Right cardiac atrium (tissue), 5 donors: ENCODE data around the gene GINS1. TPM values are rescaled to one million over a fixed set of nuclear protein-coding genes. Genes with fewer than 3 reads are reported as not detected.
A peak's percentile ranks its signal among the peaks of the same experiment; 100 is the strongest.

Experiments used
- ATAC-seq, 2 donors: fragments of 200-7000 bp; cut with Tn5 transposase; one replicate each; pipeline versions ENCODE4 v1.8.0 to v1.9.1; 2020; ENCODE audit warnings: moderate library complexity in 2 of 2, mild to moderate bottlenecking in 1 of 2
- DNase-seq, 3 donors: peaks; one replicate each; pipeline ENCODE4 v3.0.0-alpha.2; 2020
- H3K27ac ChIP-seq: one replicate; pipeline ENCODE4 v1.5.1; 2013; ENCODE audit warnings: mild to moderate bottlenecking, low read length, control low read depth, moderate library complexity
- H3K27me3 ChIP-seq: one replicate; pipeline ENCODE4 v1.6.1; 2013; ENCODE audit not compliant: control insufficient read depth, insufficient read depth
- H3K4me1 ChIP-seq: one replicate; pipeline ENCODE4 v1.6.1; 2013; ENCODE audit warnings: low read length; ENCODE audit not compliant: control insufficient read depth, insufficient read depth
- H3K4me3 ChIP-seq: one replicate; pipeline ENCODE4 v1.5.1; 2013; ENCODE audit warnings: low read length, control low read depth
- H3K9me3 ChIP-seq: one replicate; pipeline ENCODE4 v1.6.1; 2013; ENCODE audit warnings: low read length; ENCODE audit not compliant: control insufficient read depth
- WGBS: extraction: QIAGEN DNeasy Blood & Tissue Kit; methylation state at CpG from one replicate; pipeline ENCODE4 v1.1.7; 2013; 5-methylcytosine and 5-hydroxymethylcytosine counted together
- intact Hi-C, 4 donors: fragments of 100-400 bp; cut with DNase I; formaldehyde crosslinking; loops; one replicate each; pipeline versions ENCODE4 v1.11.0 to v1.14.0; 2022 to 2023
- polyA plus RNA-seq: library from polyadenylated mRNA; stranded (reverse); fragments of 200-250 nt; gene quantifications from one replicate; pipeline ENCODE4 v1.2.3, GENCODE V29; 2013
- total RNA-seq, 4 donors: library from RNA; stranded (reverse); fragmentation: NEBNext Ultra II Directional; extraction: Animal tissue kit (Norgen Biotek cat#: 25700); gene quantifications; one replicate each; pipeline ENCODE4 v1.2.1, GENCODE V29; 2021
- donor health status: healthy with polysubstance abuse.
- donor health status: DM: no; HTN: yes; CAD: no.
- donor health status: DM: no; HTN: no; CAD: no.
- donor health status: DM: no; HTN: yes; CAD: no; lungs with severe emphysema.
- donor health status: DM: yes; HTN: yes; CAD: no.

The GINS1 gene
- total and polyA plus RNA-seq, 5 donors: 0.45 to 0.85 (median 0.54) TPM

GRCh38 chr20:25485872-25486271, 78.4 kb downstream of the GINS1 start:
- Histone ChIP-seq H3K9me3 (no peaks in the 10 kb centered on the region), H3K4me1 (no peaks in the 10 kb centered on the region), H3K27me3 (no peaks in the 10 kb centered on the region), H3K4me3 (no peak overlapping the region), H3K27ac (no peak overlapping the region)
- intact Hi-C loops: no loop called here
- WGBS: 60% methylated on average over 2 of the region's 2 CpGs
- DNase-seq (no peak), ATAC-seq (no peak)

GRCh38 chr20:25486377-25486776, 78.9 kb downstream of the GINS1 start:
- 42% methylated on average over 9 of the region's 9 CpGs for WGBS
- peak; percentile 44 to 47 for ATAC-seq
- H3K4me1 ChIP-seq: no peaks in the 10 kb centered on the region
- intact Hi-C loops: no loop called here
- DNase-seq: peak in 2 of 3 donors; percentile 67 to 72
- H3K27ac ChIP-seq: no peak overlapping the region
- H3K9me3 ChIP-seq: no peaks in the 10 kb centered on the region
- H3K27me3 ChIP-seq: no peaks in the 10 kb centered on the region
- H3K4me3 ChIP-seq: no peak overlapping the region

GRCh38 chr20:25487306-25487705, 79.8 kb downstream of the GINS1 start:
- Histone ChIP-seq H3K27ac (no peak overlapping the region), H3K4me1 (no peaks in the 10 kb centered on the region), H3K9me3 (no peaks in the 10 kb centered on the region), H3K27me3 (no peaks in the 10 kb centered on the region), H3K4me3 (no peak overlapping the region)
- no peak for DNase-seq
- WGBS: 49% methylated on average over 2 of the region's 2 CpGs
- ATAC-seq: no peak
- intact Hi-C loops: no loop called here

- Histone ChIP-seq H3K4me3 (no peak overlapping the region), H3K9me3 (no peaks in the 10 kb centered on the region), H3K27ac (no peak overlapping the region), H3K4me1 (no peaks in the 10 kb centered on the region), H3K27me3 (no peaks in the 10 kb centered on the region)
- peak in 1 of 3 donors; percentile 11 for DNase-seq
- 98% methylated on average over 11 of the region's 11 CpGs for WGBS
- no peak for ATAC-seq
- intact Hi-C loops: no loop called here
Measured at GRCh38 chr20:25487975-25488374, 80.5 kb downstream of the GINS1 start.

- intact Hi-C loops: no loop called here
- Histone ChIP-seq H3K4me1 (no peaks in the 10 kb centered on the region), H3K27ac (no peak overlapping the region), H3K9me3 (no peaks in the 10 kb centered on the region), H3K27me3 (no peaks in the 10 kb centered on the region), H3K4me3 (no peak overlapping the region)
- ATAC-seq: no peak
- 93% methylated on average over 15 of the region's 15 CpGs for WGBS
- no peak for DNase-seq
Measured at GRCh38 chr20:25489221-25489871, 81.9 kb downstream of the GINS1 start.

GRCh38 chr20:25490656-25491445, 83.4 kb downstream of the GINS1 start:
- ATAC-seq (no peak), DNase-seq (peak in 1 of 3 donors; percentile 30)
- intact Hi-C loops: no loop called here
- no peak overlapping the region for H3K4me3 ChIP-seq
- H3K4me1 ChIP-seq: no peaks in the 10 kb centered on the region
- 91% methylated on average over 15 of the region's 15 CpGs for WGBS
- H3K27ac ChIP-seq: no peak overlapping the region
- H3K27me3 ChIP-seq: no peaks in the 10 kb centered on the region
- H3K9me3 ChIP-seq: no peaks in the 10 kb centered on the region

GRCh38 chr20:25491446-25492038, 84.1 kb downstream of the GINS1 start:
- Histone ChIP-seq H3K27ac (no peak overlapping the region), H3K27me3 (no peaks in the 10 kb centered on the region), H3K9me3 (no peaks in the 10 kb centered on the region), H3K4me3 (no peak overlapping the region), H3K4me1 (no peaks in the 10 kb centered on the region)
- ATAC-seq: no peak
- no peak for DNase-seq
- intact Hi-C loops: no loop called here
- WGBS: 80% methylated on average over 12 of the region's 12 CpGs

GRCh38 chr20:25493137-25493536, 85.7 kb downstream of the GINS1 start:
- H3K9me3 ChIP-seq: no peaks in the 10 kb centered on the region
- WGBS: 92% methylated on average over 10 of the region's 10 CpGs
- ATAC-seq (no peak), DNase-seq (peak in 1 of 3 donors; percentile 4)
- H3K4me1 ChIP-seq: no peaks in the 10 kb centered on the region
- no peak overlapping the region for H3K27ac ChIP-seq
- intact Hi-C loops: no loop called here
- no peak overlapping the region for H3K4me3 ChIP-seq
- H3K27me3 ChIP-seq: no peaks in the 10 kb centered on the region

GRCh38 chr20:25493748-25494505, 86.5 kb downstream of the GINS1 start:
- ATAC-seq (no peak), DNase-seq (peak in 1 of 3 donors; percentile 25)
- intact Hi-C loops: no loop called here
- no peaks in the 10 kb centered on the region for H3K4me1 ChIP-seq
- 96% methylated on average over 10 of the region's 10 CpGs for WGBS
- H3K27me3 ChIP-seq: no peaks in the 10 kb centered on the region
- no peak overlapping the region for H3K27ac ChIP-seq
- H3K9me3 ChIP-seq: no peaks in the 10 kb centered on the region
- no peak overlapping the region for H3K4me3 ChIP-seq

- H3K27ac ChIP-seq: no peak overlapping the region
- ATAC-seq (no peak), DNase-seq (peak in 1 of 3 donors; percentile 40)
- H3K27me3 ChIP-seq: no peaks in the 10 kb centered on the region
- H3K9me3 ChIP-seq: no peaks in the 10 kb centered on the region
- no peak overlapping the region for H3K4me3 ChIP-seq
- WGBS: 93% methylated on average over 17 of the region's 17 CpGs
- intact Hi-C loops: no loop called here
- H3K4me1 ChIP-seq: no peaks in the 10 kb centered on the region
Measured at GRCh38 chr20:25494506-25495188, 87.2 kb downstream of the GINS1 start.
